ENCODE measurements around the gene CDADC1.

DNA sequence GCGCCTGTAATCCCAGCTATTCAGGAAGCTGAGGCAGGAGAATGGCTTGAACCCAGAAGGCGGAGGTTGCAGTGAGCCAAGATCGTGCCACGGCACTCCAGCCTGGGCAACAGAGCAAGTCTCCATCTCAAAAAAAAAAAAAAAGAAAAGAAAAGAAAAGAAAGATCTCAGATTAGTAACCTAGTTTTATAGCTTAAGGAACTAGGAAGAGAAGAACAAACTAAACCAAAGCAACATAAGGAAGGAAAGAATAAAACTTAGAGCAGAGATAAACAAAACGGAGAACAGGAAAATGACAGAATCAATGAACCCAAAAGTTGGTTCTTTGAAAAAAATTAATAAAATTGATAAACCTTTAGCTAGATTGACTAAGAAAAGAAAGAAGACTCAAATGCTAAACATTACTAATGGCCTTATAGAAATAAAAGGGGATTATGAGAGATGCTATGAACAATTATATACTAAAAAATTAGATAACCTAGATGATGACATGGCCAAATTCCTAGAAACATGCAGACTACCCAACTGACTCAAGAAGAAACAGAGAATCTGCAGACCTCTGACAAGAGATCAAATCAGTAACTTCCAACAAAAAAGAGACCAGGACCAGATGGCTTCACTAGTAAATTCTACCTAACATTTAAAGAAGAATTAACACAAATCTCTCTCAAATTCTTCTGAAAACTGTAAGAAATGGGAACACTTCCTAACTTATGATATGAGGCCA lies 68.2 kb downstream of the CDADC1 start:
- TF ChIP-seq, protein P1, sequence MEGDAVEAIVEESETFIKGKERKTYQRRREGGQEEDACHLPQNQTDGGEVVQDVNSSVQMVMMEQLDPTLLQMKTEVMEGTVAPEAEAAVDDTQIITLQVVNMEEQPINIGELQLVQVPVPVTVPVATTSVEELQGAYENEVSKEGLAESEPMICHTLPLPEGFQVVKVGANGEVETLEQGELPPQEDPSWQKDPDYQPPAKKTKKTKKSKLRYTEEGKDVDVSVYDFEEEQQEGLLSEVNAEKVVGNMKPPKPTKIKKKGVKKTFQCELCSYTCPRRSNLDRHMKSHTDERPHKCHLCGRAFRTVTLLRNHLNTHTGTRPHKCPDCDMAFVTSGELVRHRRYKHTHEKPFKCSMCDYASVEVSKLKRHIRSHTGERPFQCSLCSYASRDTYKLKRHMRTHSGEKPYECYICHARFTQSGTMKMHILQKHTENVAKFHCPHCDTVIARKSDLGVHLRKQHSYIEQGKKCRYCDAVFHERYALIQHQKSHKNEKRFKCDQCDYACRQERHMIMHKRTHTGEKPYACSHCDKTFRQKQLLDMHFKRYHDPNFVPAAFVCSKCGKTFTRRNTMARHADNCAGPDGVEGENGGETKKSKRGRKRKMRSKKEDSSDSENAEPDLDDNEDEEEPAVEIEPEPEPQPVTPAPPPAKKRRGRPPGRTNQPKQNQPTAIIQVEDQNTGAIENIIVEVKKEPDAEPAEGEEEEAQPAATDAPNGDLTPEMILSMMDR (IDR thresholded peaks at IDR 0.05), result no peak
- no peak for TF ChIP-seq POLR2A (IDR thresholded peaks at IDR 0.05)

Data from esophagus squamous epithelium (tissue), 4 donors.